Fibroblast of upper back skin (primary cell): ENCODE data around the gene PGBD5.

ENCODE experiments used
- DNase-seq: peaks from one replicate; pipeline ENCODE4 v3.0.0-alpha.2; 2013

Gene PGBD5

GRCh38 chr1:230371923-230372703 is 54.0 kb downstream of the PGBD5 start:
- no peak for DNase-seq

GRCh38 chr1:230370109-230370508 is 56.0 kb downstream of the PGBD5 start:
- DNase-seq = no peak

GRCh38 chr1:230368871-230369270 is 57.3 kb downstream of the PGBD5 start:
- DNase-seq = no peak

DNA sequence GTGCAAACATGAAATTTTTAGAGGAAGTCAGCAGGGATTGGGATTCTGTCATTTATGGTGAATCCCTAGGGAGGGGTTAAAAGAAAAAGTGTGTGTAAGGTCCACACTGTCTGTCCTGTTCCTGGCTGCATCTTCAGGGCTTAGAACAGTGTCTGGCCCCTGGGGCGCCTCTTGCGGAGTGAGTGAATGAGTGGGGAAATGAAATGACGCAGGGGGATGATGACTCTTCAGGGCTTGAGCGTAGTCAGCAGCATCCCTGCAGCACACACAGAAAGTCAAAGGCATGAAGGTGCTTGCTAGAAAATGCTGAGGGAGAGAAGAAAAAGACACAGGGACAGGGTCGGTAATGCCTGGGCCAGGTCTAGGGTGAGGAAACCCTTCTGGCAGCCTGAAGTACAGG is 57.8 kb downstream of the PGBD5 start:
- peak; percentile 24 for DNase-seq

DNA sequence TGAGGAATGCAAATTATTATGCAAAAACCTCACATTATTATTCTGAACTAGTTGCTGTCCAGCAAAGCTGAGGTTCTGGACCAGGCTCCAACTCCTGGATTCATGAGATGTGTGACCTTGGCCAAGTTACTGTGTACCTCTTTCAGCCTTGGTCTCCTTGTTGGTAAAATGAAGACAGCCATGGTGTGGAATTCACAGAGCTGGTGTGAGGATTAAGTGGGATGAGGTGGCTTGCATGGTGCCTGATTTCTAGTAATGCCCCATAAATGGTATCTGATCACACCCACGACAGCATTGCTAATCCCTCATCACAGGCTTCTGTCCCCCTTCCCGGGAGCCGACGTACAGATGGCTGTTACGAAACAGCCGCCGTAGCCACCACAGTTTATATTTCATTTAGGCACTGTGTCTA is 59.6 kb downstream of the PGBD5 start:
- no peak for DNase-seq

DNA sequence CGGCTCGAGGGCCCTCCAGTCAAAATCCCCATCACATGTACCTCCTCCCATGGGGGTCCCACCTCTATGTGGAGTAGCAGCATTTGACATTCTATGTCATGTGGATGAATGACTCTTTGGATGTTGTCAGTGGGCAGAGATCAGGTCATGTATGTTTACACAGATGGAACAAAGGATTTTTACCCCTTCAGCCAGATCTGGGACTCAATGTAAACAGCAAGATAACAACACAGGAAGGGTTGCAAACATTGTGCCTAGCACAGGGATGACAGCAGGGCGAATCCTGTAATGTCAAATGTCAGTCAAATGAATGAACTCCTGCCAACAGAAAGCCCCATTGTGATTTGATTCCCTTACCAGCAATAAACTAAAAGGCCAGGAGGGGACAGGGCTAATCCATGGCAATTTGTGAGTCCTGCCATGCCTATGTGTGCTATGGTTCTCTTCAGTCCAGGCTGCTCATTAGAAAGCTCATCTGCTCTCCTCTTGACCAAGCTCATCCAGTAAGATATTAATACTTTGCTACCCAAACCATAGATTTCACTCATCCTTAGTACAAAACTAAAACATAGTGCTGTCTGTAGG is 60.3 kb downstream of the PGBD5 start:
- no peak for DNase-seq

DNA sequence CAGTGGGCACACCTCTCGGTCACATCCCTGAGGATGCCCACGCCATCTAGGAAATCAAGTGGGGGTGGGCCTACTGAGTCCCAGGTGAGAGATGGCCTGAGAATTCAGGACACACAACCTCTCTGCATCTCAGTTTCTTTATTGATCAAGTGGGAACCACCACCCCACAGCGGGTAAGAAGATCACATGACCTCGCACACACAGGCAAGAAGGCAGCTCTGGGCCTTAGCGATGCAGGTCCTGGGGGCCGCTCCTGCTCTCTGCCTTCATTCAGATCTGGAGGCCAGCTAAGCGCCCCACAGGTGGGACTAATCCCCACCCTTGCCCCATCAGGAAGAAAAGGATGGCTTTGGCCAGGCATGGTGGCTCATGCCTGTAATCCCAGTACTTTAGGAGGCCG is 63.2 kb downstream of the PGBD5 start:
- DNase-seq = no peak

- DNase-seq = no peak
Measured at GRCh38 chr1:230361941-230362340, 64.2 kb downstream of the PGBD5 start.

- DNase-seq = peak; percentile 68
Measured at GRCh38 chr1:230359992-230360668, 66.0 kb downstream of the PGBD5 start.

- no peak for DNase-seq
Measured at GRCh38 chr1:230356869-230357794, 69.0 kb downstream of the PGBD5 start.

DNA sequence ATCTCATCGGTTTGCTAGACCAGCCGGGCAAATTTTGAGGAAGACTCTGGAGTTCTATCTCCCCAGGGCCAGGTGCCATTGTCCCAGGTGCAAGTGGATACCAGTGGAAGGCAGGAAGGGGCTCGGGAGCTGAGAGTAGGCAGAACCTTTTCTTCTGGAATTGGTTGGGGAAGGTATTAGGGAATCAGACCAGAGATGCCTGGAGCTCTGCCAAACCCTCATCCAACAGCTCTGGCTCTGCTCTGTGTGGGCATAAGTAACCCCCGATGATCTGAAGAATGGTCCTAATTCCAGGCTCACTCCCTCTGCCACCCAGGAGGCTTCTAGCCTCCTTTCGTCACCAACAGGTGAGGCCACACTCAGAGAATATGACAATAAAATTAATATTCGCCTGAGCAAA is 69.9 kb downstream of the PGBD5 start:
- DNase-seq = no peak

GRCh38 chr1:230355594-230355993 is 70.5 kb downstream of the PGBD5 start:
- no peak for DNase-seq

GRCh38 chr1:230355128-230355527 is 71.0 kb downstream of the PGBD5 start:
- no peak for DNase-seq

DNA sequence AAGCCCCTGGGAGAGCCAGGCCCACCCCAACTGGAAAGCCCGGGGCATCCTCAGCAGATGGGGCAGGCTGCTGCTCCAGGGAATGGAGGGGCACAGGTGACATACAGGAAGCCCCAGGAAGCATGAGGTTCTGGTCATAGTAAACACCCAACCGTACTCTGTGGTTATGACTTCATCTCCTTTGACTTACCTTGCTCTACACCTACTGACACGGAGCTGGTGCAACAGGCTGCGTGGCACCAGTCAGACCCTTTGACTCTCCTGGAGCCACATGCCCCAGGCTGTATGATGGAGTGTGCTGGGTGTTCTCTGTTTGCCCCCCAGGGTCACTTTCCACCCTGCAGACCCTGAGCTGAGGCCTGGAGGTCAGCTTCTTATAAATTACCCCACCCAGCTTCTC is 72.1 kb downstream of the PGBD5 start:
- no peak for DNase-seq

DNA sequence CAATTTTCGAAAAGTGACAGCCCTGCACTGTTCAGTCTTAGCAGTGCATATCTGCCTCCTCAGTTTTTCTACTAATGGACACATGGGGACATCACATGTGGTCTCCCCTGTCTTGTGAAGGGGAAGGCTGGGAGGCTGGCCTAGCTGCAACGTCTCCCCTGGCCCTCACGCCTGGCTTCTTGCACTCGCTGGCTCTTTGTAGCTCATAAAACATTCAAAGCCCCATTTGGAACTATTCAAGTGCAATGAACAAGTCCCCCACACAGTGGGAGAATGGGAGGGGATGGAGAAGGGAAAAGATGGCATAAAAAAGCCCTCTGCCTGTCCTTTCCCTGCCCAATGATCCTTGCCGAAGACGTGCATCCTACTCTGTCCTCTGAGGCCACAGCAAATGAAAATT is 73.6 kb downstream of the PGBD5 start:
- DNase-seq = no peak

DNA sequence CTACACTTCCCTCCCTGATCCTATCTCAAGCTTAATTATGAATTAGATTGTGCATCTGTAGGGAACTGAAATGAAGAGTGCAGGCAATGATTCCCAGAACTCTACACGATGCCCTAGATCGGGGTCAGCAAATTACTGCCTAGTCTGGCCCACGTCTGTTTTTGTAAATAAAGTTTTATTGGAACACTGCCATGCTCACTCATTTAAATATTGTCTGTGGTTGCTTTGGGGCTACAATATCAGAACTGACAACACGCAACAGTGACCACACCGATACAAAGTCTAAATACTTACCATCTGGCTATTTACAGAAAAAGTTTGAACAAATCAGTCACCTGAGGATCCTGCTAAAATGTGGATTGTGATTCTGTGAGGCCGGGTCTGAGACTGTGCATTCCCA is 74.1 kb downstream of the PGBD5 start:
- no peak for DNase-seq

- no peak for DNase-seq
Measured at GRCh38 chr1:230351514-230351913, 74.6 kb downstream of the PGBD5 start.

DNA sequence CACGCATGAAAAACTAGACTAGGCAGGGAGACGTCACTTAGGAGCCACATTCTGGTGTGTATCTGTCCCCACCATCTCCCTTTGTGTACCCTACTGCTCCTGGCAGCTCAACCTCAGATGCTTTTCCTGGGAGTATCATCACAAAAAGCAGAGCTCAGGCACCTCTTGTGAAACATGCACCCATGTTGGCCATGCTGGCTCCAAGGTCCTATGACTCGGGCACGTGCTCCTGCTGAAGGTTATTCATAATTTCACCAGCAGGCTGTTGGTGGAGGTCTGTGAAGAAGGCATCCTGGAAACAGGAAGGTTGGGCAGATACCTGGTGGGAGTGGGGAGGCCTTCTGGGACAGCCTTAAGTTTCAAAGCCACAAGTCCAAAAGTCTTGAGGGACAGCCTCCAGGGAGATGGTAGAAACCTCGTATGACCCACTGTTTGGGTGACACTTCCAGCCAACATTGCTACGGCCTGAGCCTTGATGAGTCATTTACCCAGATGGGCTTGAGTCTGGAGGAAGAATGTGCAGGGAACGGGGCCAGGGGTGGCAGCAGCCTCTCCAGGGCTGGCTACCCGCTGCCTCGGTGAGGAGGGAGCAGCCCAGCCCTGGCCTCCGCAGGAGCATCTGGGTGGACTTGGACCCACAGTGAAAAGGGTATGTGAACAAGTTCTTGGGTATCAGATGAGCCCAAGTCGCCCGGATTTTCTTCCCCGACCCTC is 75.8 kb downstream of the PGBD5 start:
- DNase-seq = no peak

DNA sequence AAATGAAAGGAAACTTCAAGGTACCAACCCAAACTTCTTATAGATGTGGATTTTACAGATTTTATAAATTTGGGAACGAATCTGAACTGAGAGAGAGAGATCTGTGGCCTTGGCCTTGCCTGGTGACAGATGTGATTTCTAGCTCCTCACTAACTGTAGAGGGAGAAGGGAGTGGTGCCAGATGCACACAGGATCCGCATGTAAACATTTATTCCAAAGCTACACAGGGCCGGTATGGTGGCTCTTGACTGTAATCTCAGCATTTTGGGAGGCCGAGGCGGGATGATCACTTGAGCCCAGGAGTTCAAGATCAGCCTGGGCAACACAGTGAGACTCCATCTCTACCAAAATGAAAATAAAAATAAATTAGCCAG is 77.1 kb downstream of the PGBD5 start:
- DNase-seq = no peak

DNA sequence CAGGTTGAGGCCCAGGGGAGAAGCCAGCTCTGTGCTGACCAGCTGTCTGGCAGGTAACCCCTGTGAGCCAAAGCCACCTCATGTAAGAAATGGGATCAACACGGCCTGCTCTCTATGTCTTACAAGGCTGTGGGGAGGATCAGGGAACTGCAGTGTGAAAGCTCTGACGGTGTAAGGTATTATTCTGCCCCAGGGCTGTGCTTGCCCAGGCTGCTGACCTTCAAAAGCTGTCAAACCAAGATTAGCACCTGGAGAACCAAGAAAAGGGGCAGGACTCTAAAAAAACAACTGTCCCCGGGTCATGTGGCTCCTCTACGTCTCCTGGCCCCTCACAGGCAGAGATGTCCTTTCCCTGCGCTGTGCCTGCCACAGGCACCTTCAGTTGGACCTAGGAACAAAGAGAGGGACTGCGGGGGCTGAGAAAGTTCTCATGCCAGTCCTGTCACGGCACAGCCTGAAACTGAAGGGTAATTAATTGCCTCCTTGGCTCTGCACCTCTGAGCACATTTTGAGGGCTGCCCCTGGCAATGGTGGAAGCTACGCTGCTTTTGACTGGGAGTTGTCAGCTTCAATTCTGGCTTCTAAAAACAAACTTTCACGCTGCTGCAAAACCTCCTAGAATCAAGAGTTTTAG is 77.6 kb downstream of the PGBD5 start:
- no peak for DNase-seq

DNA sequence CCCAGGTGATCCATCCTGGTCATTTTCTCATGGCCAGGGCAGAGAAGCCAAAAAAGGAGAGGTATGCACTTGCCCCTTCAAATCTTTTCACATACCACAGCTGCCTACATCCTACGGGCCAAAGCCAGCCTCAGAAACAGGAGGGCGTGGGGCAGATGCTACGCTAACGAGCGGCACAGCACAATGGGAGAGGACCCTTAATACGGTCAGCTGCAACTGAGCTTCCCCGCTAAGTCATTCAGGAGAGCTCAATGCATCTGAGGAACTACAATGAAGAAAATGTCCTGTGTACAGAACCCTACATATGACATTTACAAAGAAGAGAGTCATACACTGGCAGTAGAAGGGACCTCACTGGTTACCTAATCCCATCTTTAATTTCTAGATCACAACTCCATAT is 78.2 kb downstream of the PGBD5 start:
- DNase-seq = no peak
